A549 (cell line): ENCODE measurements around the gene PRKCZ.

ENCODE experiments used
- CBX2 ChIP-seq: fragments of 200-600 bp; sonication (generic); IDR thresholded peaks from 2 replicates; pipeline ENCODE4 v1.6.1; 2016; ENCODE audit warnings: low read depth, mild to moderate bottlenecking, borderline replicate concordance
- CHD4 ChIP-seq: fragments of 200-600 bp; sonication (generic); IDR thresholded peaks from 2 replicates; pipeline ENCODE4 v1.6.1; 2016; ENCODE audit warnings: antibody characterized with exemption, mild to moderate bottlenecking, borderline replicate concordance
- JUN ChIP-seq, 2 experiments: fragments of >200 bp; sonication (Bioruptor Twin); formaldehyde crosslinking; IDR thresholded peaks; 2 replicates in 1 of 2; 3 replicates in 1 of 2; pipeline ENCODE4 v1.6.1; 2016 to 2017
- POLR2A ChIP-seq: IDR thresholded peaks from 2 replicates; pipeline ENCODE4 v1.6.1; 2012; ENCODE audit warnings: mild to moderate bottlenecking, low read length
- RAD21 ChIP-seq, 2 experiments: fragments of >200 bp in 1 of 2; sonication (Bioruptor Twin) in 1 of 2; formaldehyde crosslinking in 1 of 2; IDR thresholded peaks in 1 of 2; conservative IDR thresholded peaks in 1 of 2; 2 replicates in 1 of 2; 3 replicates in 1 of 2; pipeline ENCODE4 v1.6.1; 2012 to 2018; ENCODE audit warnings: inconsistent platforms in 1 of 2
- SMC3 ChIP-seq: fragments of >200 bp; sonication (Bioruptor Twin); formaldehyde crosslinking; IDR thresholded peaks from 3 replicates; pipeline ENCODE4 v1.6.1; 2018; ENCODE audit warnings: inconsistent platforms
- ZC3H11A ChIP-seq: fragments of 450-650 bp; IDR thresholded peaks from 2 replicates; pipeline ENCODE4 v1.6.1; 2014; ENCODE audit warnings: antibody characterized with exemption, mild to moderate bottlenecking
- TF ChIP-seq, protein P1 (sequence below): fragments of >200 bp; sonication (Bioruptor Twin); formaldehyde crosslinking; IDR thresholded peaks from 3 replicates; pipeline ENCODE4 v1.5.1; 2016
- TF ChIP-seq, protein P2 (sequence below): IDR thresholded peaks from 2 replicates; pipeline ENCODE4 v1.6.1; 2012
- TF ChIP-seq, protein P3 (sequence below): fragments of 150-350 bp; IDR thresholded peaks from 2 replicates; pipeline ENCODE4 v1.6.1; 2014; ENCODE audit warnings: low read depth, mild to moderate bottlenecking, low read length

DNA sequence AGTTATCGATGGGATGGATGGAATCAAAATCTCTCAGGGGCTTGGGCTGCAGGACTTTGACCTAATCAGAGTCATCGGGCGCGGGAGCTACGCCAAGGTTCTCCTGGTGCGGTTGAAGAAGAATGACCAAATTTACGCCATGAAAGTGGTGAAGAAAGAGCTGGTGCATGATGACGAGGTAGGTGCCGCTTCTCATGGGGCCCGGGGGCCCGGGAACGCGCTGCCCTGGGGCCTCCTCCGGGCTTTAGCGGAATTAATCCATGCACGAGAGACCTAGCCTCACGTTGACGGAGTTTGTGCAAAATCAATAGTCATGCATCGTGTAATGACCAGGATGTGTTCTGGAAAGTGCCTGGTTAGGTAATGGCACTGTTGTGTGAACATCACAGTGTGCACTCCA lies 100.6 kb downstream of the PRKCZ start:
- TF ChIP-seq JUN (IDR thresholded peaks at IDR 0.05) (no peak), RAD21 (conservative IDR thresholded peaks at IDR 0.05 in 1 of 2, IDR thresholded peaks at IDR 0.05 in 1 of 2) (no peak), ZC3H11A (no peak), CBX2 (no peak), POLR2A (no peak), SMC3 (no peak), CHD4 (no peak)
- TF ChIP-seq, protein P1, sequence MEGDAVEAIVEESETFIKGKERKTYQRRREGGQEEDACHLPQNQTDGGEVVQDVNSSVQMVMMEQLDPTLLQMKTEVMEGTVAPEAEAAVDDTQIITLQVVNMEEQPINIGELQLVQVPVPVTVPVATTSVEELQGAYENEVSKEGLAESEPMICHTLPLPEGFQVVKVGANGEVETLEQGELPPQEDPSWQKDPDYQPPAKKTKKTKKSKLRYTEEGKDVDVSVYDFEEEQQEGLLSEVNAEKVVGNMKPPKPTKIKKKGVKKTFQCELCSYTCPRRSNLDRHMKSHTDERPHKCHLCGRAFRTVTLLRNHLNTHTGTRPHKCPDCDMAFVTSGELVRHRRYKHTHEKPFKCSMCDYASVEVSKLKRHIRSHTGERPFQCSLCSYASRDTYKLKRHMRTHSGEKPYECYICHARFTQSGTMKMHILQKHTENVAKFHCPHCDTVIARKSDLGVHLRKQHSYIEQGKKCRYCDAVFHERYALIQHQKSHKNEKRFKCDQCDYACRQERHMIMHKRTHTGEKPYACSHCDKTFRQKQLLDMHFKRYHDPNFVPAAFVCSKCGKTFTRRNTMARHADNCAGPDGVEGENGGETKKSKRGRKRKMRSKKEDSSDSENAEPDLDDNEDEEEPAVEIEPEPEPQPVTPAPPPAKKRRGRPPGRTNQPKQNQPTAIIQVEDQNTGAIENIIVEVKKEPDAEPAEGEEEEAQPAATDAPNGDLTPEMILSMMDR = no peak
- TF ChIP-seq, protein P2, sequence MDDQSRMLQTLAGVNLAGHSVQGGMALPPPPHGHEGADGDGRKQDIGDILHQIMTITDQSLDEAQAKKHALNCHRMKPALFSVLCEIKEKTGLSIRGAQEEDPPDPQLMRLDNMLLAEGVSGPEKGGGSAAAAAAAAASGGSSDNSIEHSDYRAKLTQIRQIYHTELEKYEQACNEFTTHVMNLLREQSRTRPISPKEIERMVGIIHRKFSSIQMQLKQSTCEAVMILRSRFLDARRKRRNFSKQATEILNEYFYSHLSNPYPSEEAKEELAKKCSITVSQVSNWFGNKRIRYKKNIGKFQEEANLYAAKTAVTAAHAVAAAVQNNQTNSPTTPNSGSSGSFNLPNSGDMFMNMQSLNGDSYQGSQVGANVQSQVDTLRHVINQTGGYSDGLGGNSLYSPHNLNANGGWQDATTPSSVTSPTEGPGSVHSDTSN = no peak
- TF ChIP-seq, protein P3, sequence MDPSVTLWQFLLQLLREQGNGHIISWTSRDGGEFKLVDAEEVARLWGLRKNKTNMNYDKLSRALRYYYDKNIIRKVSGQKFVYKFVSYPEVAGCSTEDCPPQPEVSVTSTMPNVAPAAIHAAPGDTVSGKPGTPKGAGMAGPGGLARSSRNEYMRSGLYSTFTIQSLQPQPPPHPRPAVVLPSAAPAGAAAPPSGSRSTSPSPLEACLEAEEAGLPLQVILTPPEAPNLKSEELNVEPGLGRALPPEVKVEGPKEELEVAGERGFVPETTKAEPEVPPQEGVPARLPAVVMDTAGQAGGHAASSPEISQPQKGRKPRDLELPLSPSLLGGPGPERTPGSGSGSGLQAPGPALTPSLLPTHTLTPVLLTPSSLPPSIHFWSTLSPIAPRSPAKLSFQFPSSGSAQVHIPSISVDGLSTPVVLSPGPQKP = no peak
